Measurements from ENCODE around the gene UBE2D3.

Gene UBE2D3

DNA sequence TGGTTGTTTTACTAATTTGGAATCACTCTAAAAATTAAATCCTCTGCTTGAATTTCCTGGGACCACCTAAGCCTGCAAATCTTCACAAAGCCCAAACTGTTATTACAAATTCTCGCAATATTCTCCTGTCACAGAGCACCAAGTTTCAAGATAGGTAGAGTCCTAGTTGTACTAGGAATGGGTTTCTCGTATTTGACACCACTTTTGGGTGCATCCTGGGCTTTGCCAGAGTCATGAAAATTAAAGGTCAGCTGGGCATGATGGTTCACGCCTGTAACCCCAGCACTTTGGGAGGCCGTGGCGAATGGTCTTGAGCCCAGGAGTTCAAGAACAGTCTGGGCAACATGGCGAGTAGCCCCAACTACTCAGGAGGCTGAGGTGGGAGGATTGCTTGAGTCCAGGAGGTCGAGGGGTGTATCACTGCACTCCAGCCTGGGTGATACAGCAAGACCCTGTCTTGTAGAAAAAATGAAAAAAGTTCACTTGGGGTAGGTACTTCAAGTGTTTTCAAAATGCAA, 36.0 kb downstream of the UBE2D3 start:
- DNase-seq (ENCODE audit: low read depth) = no peak

DNA sequence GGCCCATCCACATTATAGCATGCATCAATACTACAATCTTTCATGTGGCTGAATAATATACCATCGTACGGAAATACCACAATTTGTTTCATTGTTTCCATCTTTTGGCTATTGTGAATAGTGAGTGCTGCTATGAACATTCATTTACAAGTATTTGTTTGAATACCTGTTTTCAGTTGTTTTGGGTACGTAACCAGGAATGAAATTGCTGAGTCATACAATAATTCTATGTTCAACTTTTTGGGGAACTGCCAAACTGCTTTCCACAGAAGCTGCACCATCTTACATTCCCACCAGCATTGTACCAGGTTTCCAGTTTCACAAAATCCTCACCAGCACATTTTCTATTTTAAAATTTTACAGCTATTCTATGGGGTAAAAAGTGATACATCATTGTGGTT, 38.0 kb downstream of the UBE2D3 start:
- no peak for DNase-seq (ENCODE audit: low read depth)

DNA sequence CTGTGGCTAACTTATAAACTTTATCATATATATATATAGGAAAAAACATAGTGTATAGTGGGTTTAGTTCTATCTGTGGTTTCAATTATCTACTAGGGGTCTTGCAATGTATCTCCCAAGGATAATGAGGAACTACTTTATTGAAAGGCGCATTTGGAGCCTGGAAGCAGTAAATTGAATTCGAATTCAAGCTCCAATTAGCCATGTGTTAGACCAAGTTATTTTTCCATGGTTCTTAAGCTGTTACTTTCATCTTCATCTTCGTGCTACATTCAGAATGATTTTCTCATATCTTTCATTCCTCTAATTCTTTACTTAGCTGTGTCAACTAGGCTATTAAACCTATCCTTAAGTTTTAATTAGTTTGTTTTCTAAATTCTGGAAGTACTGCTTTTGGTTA, 39.4 kb downstream of the UBE2D3 start:
- no peak for DNase-seq (ENCODE audit: low read depth)

DNA sequence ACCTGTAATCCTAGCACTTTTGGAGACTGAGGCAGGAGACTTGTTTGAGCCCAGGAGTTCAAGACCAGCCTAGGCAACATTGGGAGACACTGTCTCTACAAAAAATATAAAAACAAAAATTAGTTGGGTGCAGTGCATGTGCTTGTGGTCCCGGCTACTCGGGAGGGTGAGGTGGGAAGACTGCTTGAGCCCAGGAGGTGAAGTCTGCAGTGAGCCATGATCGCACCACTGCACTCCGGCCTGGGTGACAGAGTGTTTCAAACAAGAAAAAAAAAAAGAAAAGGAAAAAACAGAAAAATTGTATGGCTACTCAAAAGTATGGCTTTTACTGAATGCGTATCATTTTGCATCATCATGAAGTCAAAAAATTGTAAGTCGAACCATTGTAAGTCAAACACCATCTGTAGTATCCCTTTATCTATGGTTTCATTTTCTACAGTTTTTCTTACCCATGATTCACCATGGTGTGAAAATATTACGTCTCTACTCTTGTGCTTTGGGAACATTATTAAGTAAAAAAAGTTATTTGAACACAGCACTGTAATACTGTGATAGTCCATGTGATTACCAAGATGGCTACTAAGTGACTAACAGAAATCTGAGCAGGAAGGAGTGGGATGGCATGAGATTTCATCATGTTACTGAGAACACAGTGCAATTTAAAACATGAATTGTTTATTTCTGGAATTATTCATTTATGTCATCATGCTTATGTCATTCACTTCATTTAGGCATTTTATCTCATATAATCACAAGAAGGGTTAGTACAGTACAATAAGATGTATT, 40.1 kb downstream of the UBE2D3 start:
- no peak for DNase-seq (ENCODE audit: low read depth)

DNA sequence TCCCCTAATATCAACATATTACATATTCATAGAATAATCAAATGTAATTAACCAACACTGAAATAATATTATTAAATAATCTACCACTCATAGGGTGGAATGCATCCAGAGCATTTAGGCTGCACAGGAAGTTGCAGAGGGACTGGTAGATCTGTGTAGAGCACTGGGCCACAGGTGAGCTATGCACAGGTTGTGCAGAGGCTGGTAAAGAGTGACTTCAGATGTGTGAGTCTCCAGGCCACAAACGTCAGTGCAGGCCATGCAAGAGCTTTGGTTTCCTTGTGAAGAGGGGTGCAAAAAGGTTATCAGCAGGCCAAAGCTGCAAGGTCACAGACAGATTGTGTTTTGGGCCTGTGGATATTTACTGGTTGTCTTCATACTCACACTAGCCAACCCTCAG, 41.1 kb downstream of the UBE2D3 start:
- DNase-seq (ENCODE audit: low read depth) = no peak

DNA sequence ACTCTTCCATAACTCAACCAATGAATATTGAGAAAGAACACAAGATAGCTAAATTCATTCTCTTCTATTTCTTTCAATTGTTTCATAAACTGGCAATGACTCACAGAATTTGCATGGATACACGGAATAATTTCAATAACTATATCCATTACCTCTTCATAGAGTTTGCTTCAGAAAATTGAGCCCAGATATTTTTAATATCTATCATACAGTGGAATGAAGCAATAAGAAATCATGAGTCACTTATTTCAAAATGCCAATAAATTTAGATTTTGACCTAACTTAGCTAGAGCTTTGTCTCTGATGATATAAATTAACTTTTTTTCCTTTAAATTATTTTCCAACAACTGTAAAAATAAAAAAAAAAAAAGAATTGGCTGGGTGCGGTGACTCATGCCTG, 44.3 kb downstream of the UBE2D3 start:
- DNase-seq (ENCODE audit: low read depth) = no peak

DNA sequence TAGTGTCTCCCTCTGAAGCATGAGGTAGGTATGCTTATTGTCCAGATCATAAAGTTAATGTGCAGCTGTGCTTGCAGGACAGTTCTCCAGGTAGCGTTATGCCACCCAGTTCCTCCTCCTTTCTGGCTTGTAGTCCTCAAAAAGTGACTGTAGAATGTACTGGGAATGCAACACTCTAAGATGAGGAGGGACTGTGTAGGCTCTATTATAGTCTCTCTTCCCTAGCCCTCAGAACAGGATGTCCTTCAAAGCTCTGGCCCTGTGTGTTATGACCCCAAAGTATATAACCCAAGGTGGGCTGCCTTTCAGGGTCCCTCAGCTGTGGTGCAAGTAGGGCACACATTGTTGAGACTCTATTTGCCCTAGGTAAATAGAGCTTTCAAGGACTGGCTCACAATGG, 45.8 kb downstream of the UBE2D3 start:
- no peak for DNase-seq (ENCODE audit: low read depth)

DNA sequence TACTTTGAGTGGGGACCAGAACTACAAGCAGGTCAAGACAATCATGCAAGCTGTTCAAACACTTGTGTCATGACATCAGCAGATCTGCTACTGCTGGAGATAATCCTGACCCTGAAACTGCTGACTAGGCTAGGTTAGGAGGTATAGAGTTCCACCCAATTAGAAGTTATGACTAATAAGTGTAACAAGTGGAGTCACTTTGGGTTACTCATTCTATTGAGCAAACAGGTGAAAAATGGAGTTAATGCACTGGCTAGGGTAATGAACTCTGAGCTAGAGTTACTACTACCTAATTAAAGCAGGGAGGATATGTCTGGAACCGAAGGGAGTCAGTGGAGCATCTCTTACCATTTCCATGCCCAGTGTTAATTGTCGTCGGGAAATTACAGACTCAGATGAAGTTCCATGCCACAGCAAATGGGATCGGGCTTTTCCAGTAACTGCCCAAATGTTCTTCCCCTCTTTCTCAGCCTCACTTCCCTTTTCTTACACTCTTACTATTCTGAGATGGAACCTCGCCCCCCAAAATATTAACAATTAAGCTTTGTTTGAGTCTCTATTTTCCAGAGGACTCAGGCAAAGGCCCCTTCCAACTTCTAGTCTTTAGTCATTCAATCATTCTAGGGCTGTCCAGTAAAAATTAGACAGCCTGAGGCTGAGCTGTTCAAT, 46.7 kb downstream of the UBE2D3 start:
- DNase-seq (ENCODE audit: low read depth) = no peak

DNA sequence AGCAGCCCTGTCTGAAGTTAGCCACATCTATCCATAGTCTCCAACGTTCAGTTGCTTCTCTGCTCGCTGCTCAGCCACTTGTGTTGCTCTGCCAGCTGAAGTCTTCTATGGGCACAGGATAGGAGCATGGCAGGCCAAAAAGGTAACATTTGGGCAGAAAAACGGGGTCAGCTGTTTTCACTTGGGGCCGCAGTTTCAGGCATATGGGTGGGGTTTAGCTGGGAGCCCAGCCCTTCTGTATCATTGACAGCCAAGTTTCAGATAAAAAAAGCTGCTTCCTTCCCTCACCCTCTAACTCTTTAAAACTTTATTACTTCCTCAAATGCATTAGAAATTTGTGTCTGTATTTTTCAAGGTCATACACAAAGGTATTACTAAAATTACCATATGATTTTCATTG, 48.1 kb downstream of the UBE2D3 start:
- DNase-seq (ENCODE audit: low read depth) = no peak

DNA sequence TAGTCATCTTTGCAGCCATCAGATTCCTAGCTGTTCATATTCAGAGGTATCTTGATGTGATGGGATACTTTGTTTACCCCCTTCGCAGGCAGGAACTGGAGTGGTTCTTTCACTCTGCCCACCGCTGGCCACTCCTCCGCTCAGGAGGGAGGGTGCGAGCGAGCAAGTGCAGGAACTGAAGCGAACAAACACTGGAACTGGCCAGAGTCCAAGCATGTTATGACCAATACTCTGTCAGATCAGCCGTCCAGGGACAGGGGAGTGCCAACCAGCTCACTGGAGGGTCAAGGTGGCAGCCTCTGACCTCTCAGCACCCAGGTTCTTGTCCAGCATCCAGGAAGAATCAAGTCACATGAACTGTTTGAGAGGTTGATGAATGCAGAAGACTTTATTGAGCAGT, 48.6 kb downstream of the UBE2D3 start:
- no peak for DNase-seq (ENCODE audit: low read depth)

DNA sequence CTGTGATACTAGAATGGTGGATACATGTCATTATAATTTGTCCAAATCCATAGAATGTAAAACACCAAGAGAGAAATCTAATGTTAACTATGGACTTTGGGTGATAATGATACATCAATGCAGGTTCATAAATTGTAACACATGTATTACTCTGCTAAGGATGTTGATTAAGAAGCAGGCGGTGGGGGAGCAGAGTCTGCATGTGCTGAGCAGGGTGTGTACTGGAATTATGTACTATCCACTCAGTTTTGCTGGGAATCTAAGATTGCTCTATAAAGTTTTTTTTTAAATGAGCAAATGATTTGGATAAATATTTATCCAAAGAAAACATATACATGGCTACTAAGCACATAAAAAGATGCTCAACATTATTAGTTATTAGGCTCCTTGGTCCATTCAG, 51.5 kb downstream of the UBE2D3 start:
- DNase-seq (ENCODE audit: low read depth) = no peak

DNA sequence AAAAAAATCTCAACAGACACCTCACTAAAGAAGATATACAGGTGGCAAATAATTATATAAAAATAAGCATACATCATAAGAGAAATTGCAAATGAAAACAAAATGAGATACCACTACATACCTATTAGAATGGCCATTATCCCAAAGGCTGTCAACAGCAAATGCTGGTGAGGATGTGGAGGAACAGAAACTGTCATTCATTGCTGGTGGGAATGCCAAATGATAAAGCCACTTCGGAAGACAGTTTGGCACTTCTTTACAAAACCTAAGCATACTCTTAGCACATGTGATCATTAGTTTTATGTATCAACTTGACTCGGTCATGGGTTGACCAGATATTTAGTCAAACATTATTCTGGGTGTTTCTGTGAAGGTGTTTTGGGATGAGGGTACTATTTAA, 53.1 kb downstream of the UBE2D3 start:
- no peak for DNase-seq (ENCODE audit: low read depth)

DNA sequence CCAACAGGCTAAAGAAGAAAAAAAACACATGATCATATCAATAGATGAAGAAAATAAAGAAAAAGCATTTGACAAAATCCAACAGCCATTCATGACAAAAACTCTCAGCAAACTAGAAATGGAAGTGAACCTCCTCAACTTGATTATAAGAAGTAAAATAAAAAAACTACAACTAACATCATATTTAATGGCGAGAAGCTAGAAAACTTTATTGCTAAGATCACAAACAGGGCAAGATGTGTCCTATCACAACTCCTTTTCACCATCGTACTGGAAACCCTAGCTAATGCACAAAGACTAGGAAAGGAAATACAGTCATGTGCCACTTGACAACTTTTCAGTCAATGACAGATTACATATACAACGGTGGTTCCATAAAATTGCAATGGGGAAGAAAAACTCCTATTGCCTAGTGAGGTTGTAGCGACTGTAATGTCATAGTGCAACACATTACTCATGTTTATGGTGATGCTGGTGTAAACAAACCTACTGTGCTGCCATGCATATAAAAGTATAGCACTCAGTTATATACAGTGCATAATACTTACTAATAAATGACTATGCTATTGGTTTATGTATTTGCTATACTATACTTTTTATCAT, 54.5 kb downstream of the UBE2D3 start:
- no peak for DNase-seq (ENCODE audit: low read depth)

DNA sequence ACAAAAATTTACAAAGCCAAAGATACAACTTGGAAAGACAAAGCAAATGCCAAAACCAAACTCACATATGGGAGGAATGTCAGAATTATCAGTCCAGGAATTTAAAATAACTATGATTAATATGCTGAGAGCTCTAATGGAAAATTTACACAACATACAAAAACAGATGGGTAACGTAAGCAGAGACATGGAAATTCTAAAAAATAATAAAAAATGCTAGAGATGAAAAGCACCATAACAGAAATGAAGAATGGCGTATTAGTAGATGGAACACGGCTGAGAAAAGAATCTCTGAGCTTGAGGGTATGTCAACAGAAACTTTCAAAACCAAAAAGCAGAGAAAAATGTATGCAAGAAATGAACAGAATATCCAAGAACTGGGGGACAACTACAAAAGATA, 62.5 kb downstream of the UBE2D3 start:
- no peak for DNase-seq (ENCODE audit: low read depth)

DNA sequence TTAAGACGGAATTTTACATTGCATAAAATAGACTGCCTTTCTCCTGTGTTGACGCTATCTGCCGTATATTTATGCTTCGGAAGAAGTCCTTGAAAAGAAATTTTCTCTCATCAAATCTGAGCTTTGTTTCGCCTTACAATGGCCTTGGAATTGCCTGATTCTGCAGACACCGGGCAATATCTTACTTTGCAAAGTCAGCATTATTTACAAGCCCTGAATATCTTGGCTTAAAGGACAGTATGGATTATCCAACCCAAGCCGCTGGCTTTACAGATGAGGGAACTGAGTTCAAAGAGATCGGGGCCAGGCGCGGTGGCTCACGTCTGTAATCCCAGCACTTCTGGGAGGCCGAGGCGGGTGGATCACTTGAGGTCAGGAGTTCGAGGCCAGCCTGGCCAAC, 65.4 kb downstream of the UBE2D3 start:
- DNase-seq (ENCODE audit: low read depth) = no peak

DNA sequence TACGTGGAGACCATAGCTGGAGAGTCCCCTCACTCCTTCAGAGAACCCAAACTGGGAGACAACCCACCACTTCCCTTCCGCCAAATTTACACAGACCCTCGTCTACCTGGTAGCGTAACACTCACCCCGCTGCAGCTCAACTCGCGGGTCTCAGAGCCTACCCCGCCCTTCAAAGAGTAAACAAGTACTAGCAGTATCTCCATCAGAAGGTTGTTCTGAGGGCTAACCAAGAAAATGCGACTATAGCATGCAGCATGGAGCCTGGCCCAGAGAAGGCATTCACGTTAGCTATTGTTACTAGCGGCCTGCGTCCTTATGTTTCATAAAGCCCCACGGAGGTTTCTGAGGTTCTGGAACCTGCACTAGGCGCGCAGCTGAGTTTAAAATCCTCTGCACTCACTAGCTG, 66.1 kb downstream of the UBE2D3 start:
- no peak for DNase-seq (ENCODE audit: low read depth)

DNA sequence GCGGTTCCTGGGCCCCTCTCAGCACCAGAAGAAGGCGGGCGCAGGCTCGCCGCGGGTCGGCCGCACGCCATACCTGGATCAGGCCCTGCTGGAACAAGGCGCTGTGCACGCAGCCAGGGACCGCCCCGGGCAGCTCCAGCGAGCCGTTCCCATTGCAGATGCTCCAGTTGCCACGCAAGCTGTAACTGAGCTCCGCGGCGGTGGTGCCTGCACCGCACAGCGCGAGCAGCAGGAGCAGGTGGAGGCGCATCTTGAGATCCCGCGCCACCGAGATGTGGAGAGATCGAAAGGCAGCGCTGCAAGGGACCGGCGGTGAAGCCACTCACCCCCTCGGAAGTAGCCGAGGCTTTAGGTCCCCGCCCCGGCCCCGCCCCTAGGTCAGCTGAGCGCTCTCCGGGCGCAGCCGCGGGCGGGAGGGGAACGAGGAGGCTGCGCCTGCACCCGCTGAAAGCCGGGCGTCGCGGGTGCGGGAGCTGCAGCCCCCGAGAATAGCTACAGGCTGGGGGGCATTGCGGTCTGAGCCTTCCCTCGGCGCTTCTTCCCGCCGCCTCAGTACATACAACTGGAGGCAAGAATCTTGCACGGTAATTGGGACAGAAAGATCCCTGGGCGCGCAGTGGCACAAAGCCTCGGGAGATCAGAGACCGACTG, 66.6 kb downstream of the UBE2D3 start, which contains the start of gene MANBA:
Gene MANBA, minus strand, starts transcription at position 324 of the 651 bp plus-strand sequence. Its CDS starts 74 bp downstream, at position 250.
- peak; percentile 71 for DNase-seq (ENCODE audit: low read depth)

DNA sequence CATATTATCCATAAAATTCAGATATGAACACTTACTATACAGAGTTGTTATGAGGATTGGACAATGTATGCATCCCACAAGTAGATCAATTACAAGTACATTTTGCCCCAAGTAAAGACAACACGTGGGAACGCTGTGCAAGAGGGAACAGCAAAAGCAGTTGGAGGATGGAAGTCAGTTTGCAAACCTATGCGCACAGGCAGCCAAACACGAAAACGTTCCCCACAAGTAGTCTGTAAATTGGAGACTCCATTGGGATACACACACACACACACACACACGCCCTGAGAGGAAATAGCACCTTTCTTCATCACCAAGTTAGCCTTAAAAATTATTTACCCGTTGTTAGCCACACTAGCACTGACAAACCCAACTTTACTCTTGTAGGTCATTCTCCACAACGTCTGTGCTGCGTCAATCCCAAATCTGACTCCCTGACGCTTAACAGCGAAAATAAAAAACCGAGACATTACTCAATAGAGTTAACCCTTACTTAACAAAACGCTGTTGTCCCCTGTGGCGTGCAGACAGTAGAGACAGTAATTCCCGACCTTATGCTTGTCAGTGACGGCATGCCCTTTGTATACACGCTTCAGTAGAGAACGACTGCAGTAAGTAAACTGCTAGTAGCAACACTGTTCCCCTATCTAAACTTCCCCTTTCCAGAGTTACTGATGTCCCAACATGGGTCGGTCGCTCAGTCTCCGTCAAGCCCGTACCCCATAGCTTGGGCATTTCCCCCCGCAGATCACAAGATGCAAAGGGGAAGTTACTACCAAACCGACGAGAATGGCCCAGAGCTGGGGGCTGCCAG, 67.3 kb downstream of the UBE2D3 start:
- no peak for DNase-seq (ENCODE audit: low read depth)

DNA sequence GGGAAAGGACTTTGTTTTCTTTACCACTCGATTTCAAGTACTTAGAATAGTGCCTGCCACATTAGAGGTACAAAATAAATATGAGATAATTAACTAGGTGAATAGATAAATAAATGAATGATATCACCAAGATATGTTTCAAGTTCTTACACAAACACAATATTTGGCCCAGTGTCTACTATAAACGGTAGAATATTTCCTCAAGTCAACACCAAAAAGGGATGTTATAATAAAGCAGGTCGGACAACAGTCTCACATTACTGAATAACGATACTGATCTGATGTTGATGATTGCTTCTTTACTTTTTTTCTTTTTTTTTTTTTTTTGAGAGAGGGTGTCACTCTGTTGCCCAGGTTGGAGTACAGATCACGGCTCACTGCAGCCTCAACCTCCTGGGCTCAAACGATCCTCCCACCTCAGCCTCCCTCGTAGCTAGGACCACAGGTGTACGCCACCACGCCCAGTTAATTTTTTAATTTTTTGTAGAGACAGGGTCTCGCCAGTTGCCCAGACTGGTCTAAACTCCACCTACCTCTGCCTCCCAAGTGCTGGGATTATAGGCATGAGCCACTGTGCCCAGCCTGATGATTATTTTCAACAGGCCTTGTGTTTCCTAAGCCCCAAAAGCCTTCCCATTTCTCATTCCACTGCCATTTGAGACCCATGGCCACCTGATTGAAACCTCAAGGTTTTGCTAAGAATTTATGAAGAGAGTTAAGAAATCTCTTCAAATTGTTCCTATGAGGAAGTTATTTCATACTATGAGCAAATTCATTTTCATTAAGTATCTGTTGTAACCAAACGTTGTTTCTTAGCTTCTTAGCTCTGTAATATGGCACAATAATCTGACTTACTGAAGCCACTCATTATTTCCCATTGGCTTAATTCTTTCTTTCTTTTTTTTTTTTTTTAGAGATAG, 68.8 kb downstream of the UBE2D3 start:
- no peak for DNase-seq (ENCODE audit: low read depth)

DNA sequence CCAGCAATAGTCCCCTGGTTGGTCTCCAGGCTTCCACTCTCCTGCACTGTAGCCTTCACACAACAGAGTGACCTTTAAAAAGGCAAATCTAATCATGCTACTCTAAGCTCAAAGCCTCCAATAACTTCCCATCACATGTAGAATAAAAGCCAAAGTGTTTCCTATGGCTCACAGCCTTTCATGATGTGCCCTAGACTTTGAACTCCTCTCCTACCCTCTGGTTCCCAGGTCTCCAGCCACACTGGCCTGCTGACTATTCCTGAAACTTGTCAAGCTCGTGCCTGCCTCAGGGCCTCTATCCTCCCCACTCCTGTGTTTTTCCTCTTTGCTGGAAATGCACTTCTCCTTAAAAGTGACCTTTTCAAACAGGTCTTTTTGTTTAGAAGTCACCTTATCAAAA, 69.7 kb downstream of the UBE2D3 start:
- DNase-seq (ENCODE audit: low read depth) = no peak

DNA sequence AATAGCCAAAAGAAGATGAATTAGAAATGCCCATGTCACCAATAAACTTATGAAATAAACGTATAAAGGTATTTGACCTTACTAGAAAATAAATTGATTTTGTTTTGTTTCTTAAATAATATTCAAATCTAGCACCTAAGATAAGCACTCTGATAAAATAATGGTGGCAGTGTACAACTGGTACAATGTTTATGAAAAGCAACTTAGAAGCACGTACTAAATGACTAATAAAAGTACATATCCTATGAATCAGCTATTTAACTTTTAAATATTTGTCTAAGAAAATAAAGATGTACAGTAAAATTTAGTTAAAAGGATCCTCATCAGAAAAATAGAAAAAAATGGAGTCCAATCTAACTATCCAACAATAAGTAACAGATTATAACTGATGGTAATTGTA, 73.3 kb downstream of the UBE2D3 start:
- DNase-seq (ENCODE audit: low read depth) = no peak
